ENCODE data around the gene MED1. TPM values are rescaled to one million over a fixed set of nuclear protein-coding genes. Genes with fewer than 3 reads are reported as not detected.
A peak's percentile ranks its signal among the peaks of the same experiment; 100 is the strongest.

The MED1 gene
- total RNA-seq, 1 experiment from 2014 or later = 58.9 TPM

DNA sequence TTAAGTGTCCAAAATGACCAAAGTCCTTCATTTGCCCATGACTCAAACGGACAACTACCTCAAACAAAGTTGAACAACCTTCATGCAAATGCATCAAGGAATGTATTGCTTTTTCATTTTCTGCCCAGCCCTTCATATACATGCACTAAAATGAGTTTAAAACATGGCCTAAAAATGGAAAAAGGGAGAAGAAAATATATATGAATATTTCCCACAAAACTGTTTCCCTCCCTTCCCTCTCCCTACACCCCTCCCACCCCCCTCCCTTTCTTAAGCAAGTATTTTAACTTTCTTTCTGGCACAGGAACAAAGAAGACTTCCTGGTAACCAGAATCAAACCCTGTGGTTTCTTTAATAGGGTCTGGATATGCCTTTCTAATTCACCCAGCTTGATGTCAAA lies 44.1 kb downstream of the MED1 start:
- intact Hi-C loops (cut with micrococcal nuclease; ENCODE audit: unreplicated experiment) = no loop called here
- H3K4me1 Mint-ChIP-seq (ENCODE audit: low read depth, unreplicated experiment) = no peaks in the 10 kb centered on the region
- no peaks in the 10 kb centered on the region for H3K9me3 Mint-ChIP-seq (ENCODE audit: unreplicated experiment)
- no peaks in the 10 kb centered on the region for H3K27me3 Mint-ChIP-seq (ENCODE audit: insufficient read depth, unreplicated experiment)
- H3K4me1 ChIP-seq = 0 out of 2 replicates have a peak, but pooled peaks cover 3% of the 10 kb centered on the region
- no peak overlapping the region for H3K4me3 Mint-ChIP-seq (ENCODE audit: unreplicated experiment)
- DNase-seq = no peak
- H3K36me3 ChIP-seq (ENCODE audit: control insufficient read depth, insufficient read depth, low read length) = peaks cover 3% of the 10 kb centered on the region
- TF ChIP-seq, protein P1, sequence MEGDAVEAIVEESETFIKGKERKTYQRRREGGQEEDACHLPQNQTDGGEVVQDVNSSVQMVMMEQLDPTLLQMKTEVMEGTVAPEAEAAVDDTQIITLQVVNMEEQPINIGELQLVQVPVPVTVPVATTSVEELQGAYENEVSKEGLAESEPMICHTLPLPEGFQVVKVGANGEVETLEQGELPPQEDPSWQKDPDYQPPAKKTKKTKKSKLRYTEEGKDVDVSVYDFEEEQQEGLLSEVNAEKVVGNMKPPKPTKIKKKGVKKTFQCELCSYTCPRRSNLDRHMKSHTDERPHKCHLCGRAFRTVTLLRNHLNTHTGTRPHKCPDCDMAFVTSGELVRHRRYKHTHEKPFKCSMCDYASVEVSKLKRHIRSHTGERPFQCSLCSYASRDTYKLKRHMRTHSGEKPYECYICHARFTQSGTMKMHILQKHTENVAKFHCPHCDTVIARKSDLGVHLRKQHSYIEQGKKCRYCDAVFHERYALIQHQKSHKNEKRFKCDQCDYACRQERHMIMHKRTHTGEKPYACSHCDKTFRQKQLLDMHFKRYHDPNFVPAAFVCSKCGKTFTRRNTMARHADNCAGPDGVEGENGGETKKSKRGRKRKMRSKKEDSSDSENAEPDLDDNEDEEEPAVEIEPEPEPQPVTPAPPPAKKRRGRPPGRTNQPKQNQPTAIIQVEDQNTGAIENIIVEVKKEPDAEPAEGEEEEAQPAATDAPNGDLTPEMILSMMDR (IDR thresholded peaks at IDR 0.05; ENCODE audit: insufficient read depth in 1 of 2, low read depth in 1 of 2, low read length in 1 of 2, severe bottlenecking in 1 of 2, unreplicated experiment in 1 of 2) = no peak
- no peak overlapping the region for H3K4me3 ChIP-seq (ENCODE audit: low read depth, low read length)
- H3K36me3 Mint-ChIP-seq (ENCODE audit: insufficient read depth, unreplicated experiment) = peaks cover 67% of the 10 kb centered on the region
- no peaks in the 10 kb centered on the region for H3K27me3 ChIP-seq (replicated peaks; ENCODE audit: control insufficient read depth, insufficient read depth, low read length)
- H3K27ac Mint-ChIP-seq (ENCODE audit: unreplicated experiment) = no peak overlapping the region
- no TSS peak for BruUV-seq (replicated peaks)
- CTCF ChIA-PET = no interaction called here
- no peaks in the 10 kb centered on the region for H3K9me3 ChIP-seq
- POLR2A ChIA-PET = no interaction called here

DNA sequence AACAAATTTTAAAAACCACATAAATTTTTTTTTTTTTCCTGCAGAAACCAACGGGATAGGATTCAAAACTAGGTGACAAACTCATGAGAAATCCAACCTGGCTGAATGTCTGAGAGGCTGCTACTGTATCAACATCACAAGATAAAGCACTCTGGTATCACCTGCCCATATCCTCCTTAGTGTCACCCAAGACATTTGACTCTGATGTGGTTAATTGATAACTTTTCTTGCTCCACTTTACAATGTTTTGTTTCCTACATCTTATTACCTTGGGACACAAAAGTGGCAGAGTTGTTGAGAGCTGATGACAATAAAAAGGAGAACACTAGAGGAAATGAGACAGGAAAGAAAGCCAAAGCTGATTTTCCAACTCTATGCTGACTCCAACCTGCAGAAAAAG lies 45.6 kb downstream of the MED1 start:
- no peak overlapping the region for H3K4me3 Mint-ChIP-seq (ENCODE audit: unreplicated experiment)
- H3K36me3 ChIP-seq (ENCODE audit: control insufficient read depth, insufficient read depth, low read length) = peaks cover 3% of the 10 kb centered on the region
- no peaks in the 10 kb centered on the region for H3K9me3 ChIP-seq
- H3K4me3 ChIP-seq (ENCODE audit: low read depth, low read length) = no peak overlapping the region
- TF ChIP-seq, protein P1 (IDR thresholded peaks at IDR 0.05; ENCODE audit: insufficient read depth in 1 of 2, low read depth in 1 of 2, low read length in 1 of 2, severe bottlenecking in 1 of 2, unreplicated experiment in 1 of 2) = no peak
- H3K4me1 Mint-ChIP-seq (ENCODE audit: low read depth, unreplicated experiment) = peaks cover 4% of the 10 kb centered on the region
- no peak overlapping the region for H3K27ac Mint-ChIP-seq (ENCODE audit: unreplicated experiment)
- peaks cover 69% of the 10 kb centered on the region for H3K36me3 Mint-ChIP-seq (ENCODE audit: insufficient read depth, unreplicated experiment)
- DNase-seq = peak in 1 of 2 experiments; percentile 7
- ChIA-PET CTCF (no interaction called here), POLR2A (no interaction called here)
- intact Hi-C loops (cut with micrococcal nuclease; ENCODE audit: unreplicated experiment) = no loop called here
- no peaks in the 10 kb centered on the region for H3K27me3 Mint-ChIP-seq (ENCODE audit: insufficient read depth, unreplicated experiment)
- H3K9me3 Mint-ChIP-seq (ENCODE audit: unreplicated experiment) = no peaks in the 10 kb centered on the region
- H3K4me1 ChIP-seq = peaks cover 5% of the 10 kb centered on the region; the same call in 1 of the 2 replicates
- H3K27me3 ChIP-seq (replicated peaks; ENCODE audit: control insufficient read depth, insufficient read depth, low read length) = no peaks in the 10 kb centered on the region
- BruUV-seq (replicated peaks) = no TSS peak

DNA sequence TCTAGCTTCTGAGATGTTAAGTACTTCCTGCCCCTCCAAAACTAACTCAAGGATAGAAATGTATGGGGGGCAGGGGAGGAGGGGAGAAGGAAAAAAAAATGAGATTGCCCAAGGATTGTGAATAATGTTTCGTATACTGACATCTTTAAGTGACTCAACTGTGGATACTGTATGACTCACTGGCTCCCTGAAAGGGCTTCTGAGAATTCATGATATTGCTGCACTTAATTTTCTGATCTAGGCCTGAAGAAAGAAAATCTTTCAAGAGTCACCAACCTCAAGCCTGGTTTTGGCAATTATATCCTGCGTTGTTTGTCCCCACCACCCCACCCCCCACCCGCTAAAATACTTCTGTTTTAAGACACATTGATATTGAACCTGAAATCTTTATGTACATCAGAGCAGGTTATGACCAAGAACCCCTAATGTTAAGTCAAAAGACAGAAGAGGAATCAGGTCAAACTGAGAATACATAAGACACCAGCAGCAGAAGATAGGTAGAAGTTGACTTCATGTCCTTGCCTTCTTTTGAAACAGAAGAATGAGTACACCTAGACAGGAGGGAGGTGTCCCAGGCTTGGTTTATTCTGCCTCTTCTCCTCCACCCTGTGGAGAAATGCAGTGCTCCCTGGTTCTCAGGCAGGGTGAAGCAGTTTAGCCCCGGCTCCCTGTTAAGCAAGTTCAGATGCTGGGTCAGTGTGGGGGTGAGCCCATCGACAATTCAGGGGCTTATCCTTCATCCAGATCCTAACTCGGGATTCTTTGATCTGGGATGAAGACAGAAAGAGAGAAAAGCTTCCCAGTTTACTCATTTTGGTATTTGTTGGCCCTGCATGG lies 46.3 kb downstream of the MED1 start:
- H3K27me3 Mint-ChIP-seq (ENCODE audit: insufficient read depth, unreplicated experiment) = no peaks in the 10 kb centered on the region
- no TSS peak for BruUV-seq (replicated peaks)
- no peaks in the 10 kb centered on the region for H3K9me3 Mint-ChIP-seq (ENCODE audit: unreplicated experiment)
- ChIA-PET POLR2A (interaction anchor here (0.7 kb wide), 1 partner anchor 47 kb away, joined by 4 read pairs; no protein-coding TSS in a partner anchor), CTCF (interaction anchor here (1.1 kb wide), 1 partner anchor 217 kb away, joined by 10 read pairs; no protein-coding TSS in a partner anchor)
- no peak overlapping the region for H3K27ac Mint-ChIP-seq (ENCODE audit: unreplicated experiment)
- intact Hi-C loops (cut with micrococcal nuclease; ENCODE audit: unreplicated experiment) = loop anchor here (5.0 kb wide), 2 partner anchors 48 to 122 kb away; partner anchors contain the start of gene MED1
- Histone ChIP-seq H3K4me1 (peaks cover 10% of the 10 kb centered on the region; the same call in 1 of the 2 replicates), H3K4me3 (ENCODE audit: low read depth, low read length) (no peak overlapping the region), H3K36me3 (ENCODE audit: control insufficient read depth, insufficient read depth, low read length) (peaks cover 2% of the 10 kb centered on the region; the same call in 1 of the 2 replicates), H3K27me3 (replicated peaks; ENCODE audit: control insufficient read depth, insufficient read depth, low read length) (no peaks in the 10 kb centered on the region), H3K9me3 (no peaks in the 10 kb centered on the region)
- no peak overlapping the region for H3K4me3 Mint-ChIP-seq (ENCODE audit: unreplicated experiment)
- H3K4me1 Mint-ChIP-seq (ENCODE audit: low read depth, unreplicated experiment) = peaks cover 11% of the 10 kb centered on the region
- no peak for DNase-seq
- TF ChIP-seq, protein P1 (IDR thresholded peaks at IDR 0.05; ENCODE audit: insufficient read depth in 1 of 2, low read depth in 1 of 2, low read length in 1 of 2, severe bottlenecking in 1 of 2, unreplicated experiment in 1 of 2) = no peak
- peaks cover 64% of the 10 kb centered on the region for H3K36me3 Mint-ChIP-seq (ENCODE audit: insufficient read depth, unreplicated experiment)

Measured in Caco-2 (cell line).